HL-60 (cell line): ENCODE results near the gene MS4A10.

ENCODE experiments used
- CTCF ChIP-seq: IDR thresholded peaks from one replicate; pipeline ENCODE4 v1.5.1; 2011; ENCODE audit warnings: low read length, control low read depth, inconsistent platforms; ENCODE audit not compliant: insufficient read depth
- POLR2AphosphoS5 ChIP-seq: IDR thresholded peaks from 2 replicates; pipeline ENCODE4 v1.6.1; 2012; ENCODE audit warnings: low read depth
- REST ChIP-seq: IDR thresholded peaks from 2 replicates; pipeline ENCODE4 v1.6.1; 2012; ENCODE audit warnings: low read depth; ENCODE audit not compliant: insufficient replicate concordance
- SPI1 ChIP-seq: IDR thresholded peaks from 2 replicates; pipeline ENCODE4 v1.6.1; 2012; ENCODE audit warnings: low read depth, mild to moderate bottlenecking, borderline replicate concordance

GRCh38 chr11:60836866-60837515 is 51.9 kb downstream of the MS4A10 start:
- TF ChIP-seq CTCF (no peak), POLR2AphosphoS5 (no peak), SPI1 (no peak), REST (no peak)
